Measurements from ENCODE around the gene MED10. TPM values are rescaled to one million over a fixed set of nuclear protein-coding genes. Genes with fewer than 3 reads are reported as not detected.

MED10 gene
- total and polyA plus RNA-seq, 2 donors (not counting 1 experiment from before 2014, with no cell fraction given) = 49.9 to 50.9 TPM

DNA sequence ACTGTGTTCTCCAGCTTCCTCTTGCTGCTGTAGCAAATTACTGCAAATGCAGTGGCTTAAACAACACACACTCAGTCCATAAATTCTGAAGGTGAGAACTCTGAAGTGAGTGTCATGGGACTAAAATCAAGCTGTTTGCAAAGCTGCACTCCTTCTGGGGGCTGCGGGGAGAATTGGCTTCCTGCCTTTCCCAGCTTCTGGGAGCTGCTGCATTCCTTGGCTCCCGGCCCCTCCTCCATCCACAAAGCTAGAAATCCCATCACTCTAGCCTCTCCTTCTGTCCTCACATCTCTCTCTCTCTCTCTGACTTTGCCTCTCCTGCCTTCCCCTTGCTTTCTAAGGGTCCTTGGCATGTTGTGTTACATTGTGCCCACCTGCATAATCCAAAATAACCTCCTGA lies 14.2 kb upstream of the MED10 start:
- Mint-ChIP-seq H3K9me3 (ENCODE audit: insufficient read depth) (no peaks in the 10 kb centered on the region), H3K4me3 (no peak overlapping the region), H3K27me3 (peaks cover 49% of the 10 kb centered on the region), H3K27ac (no peak overlapping the region), H3K4me1 (peaks cover 6% of the 10 kb centered on the region)
- TF ChIP-seq CTCF (IDR thresholded peaks at IDR 0.05) (no peak), EZH2 (IDR thresholded peaks at IDR 0.05; ENCODE audit: borderline replicate concordance, insufficient read depth, low read depth, low read length, poor library complexity, severe bottlenecking) (no peak)
- no peak overlapping the region for H3K27ac ChIP-seq (ENCODE audit: low read length in 2 of 2)
- DNase-seq (no peak), ATAC-seq (ENCODE audit: low read depth) (no peak)
- ChIA-PET POLR2A (no interaction called here), CTCF (no interaction called here)
- intact Hi-C loops (cut with micrococcal nuclease) = no loop called here
- H3K9ac ChIP-seq (ENCODE audit: low read length) = no peak overlapping the region
- no peaks in the 10 kb centered on the region for H4K20me1 ChIP-seq (ENCODE audit: control insufficient read depth, insufficient read depth, low read length, poor library complexity, severe bottlenecking)
- no peaks in the 10 kb centered on the region for H3K36me3 ChIP-seq (replicated peaks in 1 of 2; ENCODE audit: control extremely low read depth in 1 of 2, control insufficient read depth in 1 of 2, extremely low read depth in 1 of 2, insufficient read depth in 2 of 2, low read length in 1 of 2)
- H2AFZ ChIP-seq (ENCODE audit: insufficient read depth, low read depth, low read length, poor library complexity, severe bottlenecking) = no peak overlapping the region
- peaks cover 0 to 5% (median 1%) of the 10 kb centered on the region in 3 donors for H3K9me3 ChIP-seq (ENCODE audit: control extremely low read depth in 1 of 3, control insufficient read depth in 2 of 3, insufficient read depth in 1 of 3, low read length in 2 of 3)
- H3K27me3 ChIP-seq (replicated peaks in 1 of 4; ENCODE audit: control extremely low read depth in 1 of 4, control insufficient read depth in 3 of 4, insufficient read depth in 4 of 4, low read length in 3 of 4) = peaks cover 0 to 23% (median 1%) of the 10 kb centered on the region in 4 experiments
- no peak overlapping the region for H3K4me3 ChIP-seq (ENCODE audit: control extremely low read depth in 1 of 5, extremely low read depth in 1 of 5, insufficient read depth in 1 of 5, low read depth in 2 of 5, low read length in 4 of 5)
- 45% methylated on average over 2 of the region's 2 CpGs for WGBS (ENCODE audit: insufficient coverage)
- peaks cover 0 to 3% of the 10 kb centered on the region in 2 donors for H3K4me1 ChIP-seq (ENCODE audit: control insufficient read depth in 2 of 2, insufficient read depth in 2 of 2, low read length in 2 of 2)
- H3K4me2 ChIP-seq (replicated peaks; ENCODE audit: low read depth, low read length, poor library complexity, severe bottlenecking) = no peak overlapping the region
- H3K79me2 ChIP-seq (ENCODE audit: control insufficient read depth, insufficient read depth, low read length) = no peaks in the 10 kb centered on the region

DNA sequence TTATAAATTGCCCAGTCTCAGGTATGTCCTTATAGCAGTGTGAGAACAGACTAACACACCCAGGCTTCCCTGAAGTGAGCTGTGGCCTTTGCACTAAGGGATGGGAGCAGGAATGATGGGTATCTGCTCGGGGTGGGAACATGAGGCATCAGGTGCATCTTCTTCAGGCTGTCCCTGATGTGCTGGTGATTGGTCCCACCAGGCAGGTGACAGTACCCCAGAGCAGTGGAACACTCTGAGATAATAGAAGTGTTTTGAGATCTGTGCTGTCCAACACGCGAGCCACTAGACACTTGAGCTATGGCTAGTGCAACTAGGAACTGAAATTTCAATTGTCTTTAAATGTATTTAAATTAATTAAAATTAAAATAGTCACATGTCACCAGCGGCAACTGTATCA lies 12.8 kb upstream of the MED10 start:
- Histone ChIP-seq H3K27ac (ENCODE audit: low read length in 2 of 2) (no peak overlapping the region), H3K36me3 (replicated peaks in 1 of 2; ENCODE audit: control extremely low read depth in 1 of 2, control insufficient read depth in 1 of 2, extremely low read depth in 1 of 2, insufficient read depth in 2 of 2, low read length in 1 of 2) (no peaks in the 10 kb centered on the region), H3K27me3 (replicated peaks in 1 of 4; ENCODE audit: control extremely low read depth in 1 of 4, control insufficient read depth in 3 of 4, insufficient read depth in 4 of 4, low read length in 3 of 4) (peaks cover 0 to 17% (median 1%) of the 10 kb centered on the region in 4 experiments), H2AFZ (ENCODE audit: insufficient read depth, low read depth, low read length, poor library complexity, severe bottlenecking) (no peak overlapping the region), H3K4me3 (ENCODE audit: control extremely low read depth in 1 of 5, extremely low read depth in 1 of 5, insufficient read depth in 1 of 5, low read depth in 2 of 5, low read length in 4 of 5) (no peak overlapping the region), H3K9ac (ENCODE audit: low read length) (no peak overlapping the region), H3K4me1 (ENCODE audit: control insufficient read depth in 2 of 2, insufficient read depth in 2 of 2, low read length in 2 of 2) (peaks cover 0 to 3% of the 10 kb centered on the region in 2 donors), H4K20me1 (ENCODE audit: control insufficient read depth, insufficient read depth, low read length, poor library complexity, severe bottlenecking) (no peaks in the 10 kb centered on the region), H3K9me3 (ENCODE audit: control extremely low read depth in 1 of 3, control insufficient read depth in 2 of 3, insufficient read depth in 1 of 3, low read length in 2 of 3) (peaks cover 0 to 3% (median 1%) of the 10 kb centered on the region in 3 donors), H3K4me2 (replicated peaks; ENCODE audit: low read depth, low read length, poor library complexity, severe bottlenecking) (no peak overlapping the region), H3K79me2 (ENCODE audit: control insufficient read depth, insufficient read depth, low read length) (no peaks in the 10 kb centered on the region)
- Mint-ChIP-seq H3K4me1 (peaks cover 6% of the 10 kb centered on the region), H3K27me3 (peaks cover 51% of the 10 kb centered on the region), H3K27ac (no peak overlapping the region), H3K9me3 (ENCODE audit: insufficient read depth) (no peaks in the 10 kb centered on the region), H3K4me3 (no peak overlapping the region)
- WGBS (ENCODE audit: insufficient coverage) = 86% methylated on average over 1 of the region's 4 CpGs
- DNase-seq = no peak
- ChIA-PET CTCF (no interaction called here), POLR2A (no interaction called here)
- intact Hi-C loops (cut with micrococcal nuclease) = no loop called here
- TF ChIP-seq CTCF (IDR thresholded peaks at IDR 0.05) = no peak
- TF ChIP-seq EZH2 (IDR thresholded peaks at IDR 0.05; ENCODE audit: borderline replicate concordance, insufficient read depth, low read depth, low read length, poor library complexity, severe bottlenecking) = no peak
- ATAC-seq (ENCODE audit: low read depth) = no peak
